Naive thymus-derived CD4-positive, alpha-beta T cell (primary cell): ENCODE measurements around the gene SLC35F2. TPM values are rescaled to one million over a fixed set of nuclear protein-coding genes. Genes with fewer than 3 reads are reported as not detected.

Experiments
- ATAC-seq: fragments of 150-1000 bp; cut with Tn5 transposase; 2 replicates; pipeline ENCODE4 v1.10.0; 2021; ENCODE audit warnings: mild to moderate bottlenecking, moderate library complexity
- CTCF ChIA-PET: fragments of 350-600 bp; sonication (Branson Sonifier 250); formaldehyde crosslinking; loops from one replicate; lab custom pipeline; 2021; ENCODE audit warnings: antibody characterized with exemption; lab: Charles Lee
- POLR2A ChIA-PET: fragments of 350-600 bp; sonication (Branson Sonifier 250); formaldehyde crosslinking; loops from one replicate; lab custom pipeline; 2021; ENCODE audit warnings: antibody characterized with exemption, inconsistent platforms; lab: Charles Lee
- DNase-seq, 9 donors: peaks; one replicate each; pipeline versions ENCODE4 v3.0.0 to v3.0.0-alpha.2; 2020 to 2022; ENCODE audit warnings: mixed read lengths in 1 of 9
- H3K27ac ChIP-seq: one replicate; pipeline ENCODE4 v1.7.0; 2013; ENCODE audit warnings: mild to moderate bottlenecking, low read depth, low read length, moderate library complexity
- H3K27me3 ChIP-seq, 2 donors: one replicate each; pipeline ENCODE4 v1.7.0; 2013; ENCODE audit warnings: low read length in 2 of 2, mild to moderate bottlenecking in 2 of 2, moderate library complexity in 2 of 2; ENCODE audit not compliant: control insufficient read depth in 2 of 2, insufficient read depth in 2 of 2
- H3K36me3 ChIP-seq, 3 experiments: 1 replicate in 2 of 3; 2 replicates in 1 of 3; pipeline ENCODE4 v1.7.0; 2013; ENCODE audit warnings: low read length in 3 of 3, mild to moderate bottlenecking in 3 of 3, moderate library complexity in 1 of 3; ENCODE audit not compliant: insufficient read depth in 3 of 3, control insufficient read depth in 2 of 3
- H3K4me1 ChIP-seq, 2 donors: one replicate each; pipeline ENCODE4 v1.7.0; 2013; ENCODE audit warnings: low read length in 2 of 2, mild to moderate bottlenecking in 2 of 2, moderate library complexity in 1 of 2; ENCODE audit not compliant: control insufficient read depth in 2 of 2, insufficient read depth in 2 of 2
- H3K4me3 ChIP-seq: 2 replicates; pipeline ENCODE4 v1.7.0; 2013; ENCODE audit warnings: mild to moderate bottlenecking, low read length
- H3K9me3 ChIP-seq, 3 experiments: 1 replicate in 2 of 3; 2 replicates in 1 of 3; pipeline ENCODE4 v1.7.0; 2013; ENCODE audit warnings: low read length in 3 of 3; ENCODE audit not compliant: control insufficient read depth in 2 of 3
- H3K27ac Mint-ChIP-seq, 9 donors: one replicate each; pipeline ENCODE4 v1.8.0; 2020 to 2022; ENCODE audit warnings: mixed read lengths in 9 of 9, mild to moderate bottlenecking in 8 of 9, moderate library complexity in 5 of 9, inconsistent platforms in 2 of 9
- H3K27me3 Mint-ChIP-seq, 5 donors: one replicate each; pipeline ENCODE4 v1.8.0; 2021 to 2022; ENCODE audit warnings: mixed read lengths in 5 of 5, mild to moderate bottlenecking in 1 of 5
- H3K36me3 Mint-ChIP-seq, 5 donors: one replicate each; pipeline ENCODE4 v1.8.0; 2020 to 2022; ENCODE audit warnings: mixed read lengths in 5 of 5, mild to moderate bottlenecking in 3 of 5, inconsistent platforms in 1 of 5
- H3K4me1 Mint-ChIP-seq, 7 donors: one replicate each; pipeline ENCODE4 v1.8.0; 2020 to 2022; ENCODE audit warnings: mixed read lengths in 7 of 7, mild to moderate bottlenecking in 3 of 7, inconsistent platforms in 1 of 7
- H3K4me3 Mint-ChIP-seq, 10 donors: one replicate each; pipeline ENCODE4 v1.8.0; 2020 to 2022; ENCODE audit warnings: mild to moderate bottlenecking in 10 of 10, mixed read lengths in 10 of 10, moderate library complexity in 6 of 10, inconsistent platforms in 2 of 10
- H3K9me3 Mint-ChIP-seq, 11 donors: one replicate each; pipeline ENCODE4 v1.8.0; 2020 to 2022; ENCODE audit warnings: mixed read lengths in 11 of 11, mild to moderate bottlenecking in 4 of 11, inconsistent platforms in 1 of 11, moderate library complexity in 1 of 11
- intact Hi-C, 2 donors: fragments of 100-400 bp; cut with micrococcal nuclease; formaldehyde crosslinking; loops; one replicate each; pipeline ENCODE4 v1.15.1; 2023
- polyA plus RNA-seq, 2 donors: library from polyadenylated mRNA; unstranded; fragments of 300-500 nt; fragmentation: Illumina TruSeq; gene quantifications; one replicate each; pipeline ENCODE4 v1.2.3, GENCODE V29; 2021
- total RNA-seq, 6 experiments: library from RNA in 5 of 6; stranded (reverse) in 5 of 6; gene quantifications; 1 replicate in 5 of 6; 2 replicates in 1 of 6; pipeline ENCODE4 v1.2.3 and lab custom pipeline; 2021 to 2026

Gene SLC35F2
- total and polyA plus RNA-seq, 7 experiments from 2014 or later = 3.7 to 8.9 (median 4.2) TPM

DNA sequence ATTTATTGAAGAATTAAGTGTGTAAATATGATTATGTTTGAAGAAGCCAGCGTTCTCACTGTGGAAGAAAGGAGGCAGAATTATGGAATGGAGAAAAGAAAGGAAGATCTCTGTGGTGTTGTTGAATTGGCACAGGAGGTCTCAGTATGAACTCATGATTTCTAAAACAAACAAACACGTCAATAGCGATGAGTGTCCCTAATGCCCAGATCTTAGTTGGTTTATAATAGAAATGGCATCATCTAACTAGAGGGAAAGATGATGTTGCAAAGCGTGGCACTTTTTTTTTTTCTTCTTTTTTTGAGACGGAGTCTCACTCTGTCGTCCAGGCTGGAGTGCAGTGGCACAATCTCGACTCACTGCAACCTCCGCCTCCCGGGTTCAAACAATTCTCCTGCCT is 107.5 kb downstream of the SLC35F2 start:
- intact Hi-C loops = no loop called here

GRCh38 chr11:107750313-107750712 is 108.3 kb downstream of the SLC35F2 start:
- Histone ChIP-seq H3K27ac (no peak overlapping the region), H3K27me3 (no peaks in the 10 kb centered on the region), H3K9me3 (no peaks in the 10 kb centered on the region), H3K4me3 (no peak overlapping the region), H3K4me1 (no peaks in the 10 kb centered on the region), H3K36me3 (no peaks in the 10 kb centered on the region)
- Mint-ChIP-seq H3K36me3 (no peaks in the 10 kb centered on the region), H3K4me1 (no peaks in the 10 kb centered on the region), H3K4me3 (no peak overlapping the region), H3K9me3 (peaks cover 0 to under 1% (median 0%) of the 10 kb centered on the region in 11 donors), H3K27me3 (peaks cover 12 to 44% (median 25%) of the 10 kb centered on the region in 5 donors), H3K27ac (no peak overlapping the region)
- DNase-seq = no peak
- intact Hi-C loops = no loop called here
- no peak for ATAC-seq
- ChIA-PET POLR2A (no interaction called here), CTCF (no interaction called here)

More for the DNA sequence above, 107.5 kb downstream of the SLC35F2 start:
- Mint-ChIP-seq H3K36me3 (no peaks in the 10 kb centered on the region), H3K4me1 (no peaks in the 10 kb centered on the region), H3K27ac (no peak overlapping the region), H3K27me3 (peaks cover 15 to 38% (median 26%) of the 10 kb centered on the region in 5 donors), H3K9me3 (peaks cover 0 to 3% (median 0%) of the 10 kb centered on the region in 11 donors), H3K4me3 (no peak overlapping the region)
- ATAC-seq (no peak), DNase-seq (no peak)
- H3K4me3 ChIP-seq = no peak overlapping the region
- CTCF ChIA-PET = no interaction called here
- no peak overlapping the region for H3K27ac ChIP-seq
- no peaks in the 10 kb centered on the region for H3K4me1 ChIP-seq
- no peaks in the 10 kb centered on the region for H3K9me3 ChIP-seq
- H3K36me3 ChIP-seq = no peaks in the 10 kb centered on the region
- POLR2A ChIA-PET = no interaction called here
- no peaks in the 10 kb centered on the region for H3K27me3 ChIP-seq

- Histone ChIP-seq H3K27ac (no peak overlapping the region), H3K36me3 (no peaks in the 10 kb centered on the region), H3K4me1 (no peaks in the 10 kb centered on the region), H3K4me3 (no peak overlapping the region), H3K27me3 (no peaks in the 10 kb centered on the region), H3K9me3 (no peaks in the 10 kb centered on the region)
- no peak overlapping the region for H3K4me3 Mint-ChIP-seq
- peaks cover 0 to 3% (median 0%) of the 10 kb centered on the region in 7 donors for H3K4me1 Mint-ChIP-seq
- POLR2A ChIA-PET = no interaction called here
- H3K27me3 Mint-ChIP-seq = peaks cover 24 to 54% (median 37%) of the 10 kb centered on the region in 5 donors
- ATAC-seq = no peak
- no peak overlapping the region for H3K27ac Mint-ChIP-seq
- intact Hi-C loops = no loop called here
- CTCF ChIA-PET = no interaction called here
- no peak for DNase-seq
- no peaks in the 10 kb centered on the region for H3K36me3 Mint-ChIP-seq
- no peaks in the 10 kb centered on the region for H3K9me3 Mint-ChIP-seq
Observed at GRCh38 chr11:107747622-107748021, 111.0 kb downstream of the SLC35F2 start.

GRCh38 chr11:107744736-107745135 is 113.9 kb downstream of the SLC35F2 start:
- intact Hi-C loops = loop anchor here in 1 of 2 donors (5.0 kb wide), 1 partner anchor 913 kb away; no protein-coding TSS in a partner anchor
- ChIA-PET POLR2A (no interaction called here), CTCF (no interaction called here)
- Histone ChIP-seq H3K4me1 (no peaks in the 10 kb centered on the region), H3K27ac (no peak overlapping the region), H3K4me3 (no peak overlapping the region), H3K9me3 (no peaks in the 10 kb centered on the region), H3K36me3 (no peaks in the 10 kb centered on the region), H3K27me3 (no peaks in the 10 kb centered on the region)
- ATAC-seq (no peak), DNase-seq (no peak)
- Mint-ChIP-seq H3K4me3 (no peak overlapping the region), H3K27ac (no peak overlapping the region), H3K36me3 (no peaks in the 10 kb centered on the region), H3K27me3 (peaks cover 24 to 58% (median 43%) of the 10 kb centered on the region in 5 donors), H3K9me3 (peaks cover 0 to 13% (median 0%) of the 10 kb centered on the region in 11 donors), H3K4me1 (peaks cover 0 to 5% (median 0%) of the 10 kb centered on the region in 7 donors)

DNA sequence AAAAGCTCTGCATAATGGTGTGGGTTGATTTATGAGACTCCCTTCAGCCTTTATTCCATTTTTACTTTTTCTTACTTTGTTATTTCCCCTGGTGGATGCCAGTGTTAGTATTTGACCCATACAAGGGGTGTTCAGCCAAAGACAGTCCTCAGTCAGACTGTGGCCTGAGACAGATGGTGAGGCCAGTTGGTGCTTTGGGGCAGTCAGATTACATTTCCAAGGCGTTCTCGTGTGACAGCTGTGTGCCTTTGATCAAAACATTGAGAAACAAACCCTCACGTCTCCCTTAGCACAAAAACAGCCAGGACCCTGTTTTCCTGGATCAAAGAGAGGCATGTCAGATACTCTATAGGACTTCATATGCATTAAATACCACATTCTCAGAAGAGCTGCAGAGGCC is 115.4 kb downstream of the SLC35F2 start:
- Mint-ChIP-seq H3K27me3 (peaks cover 31 to 59% (median 48%) of the 10 kb centered on the region in 5 donors), H3K4me3 (no peak overlapping the region), H3K9me3 (peaks cover 0 to 19% (median 0%) of the 10 kb centered on the region in 11 donors), H3K27ac (no peak overlapping the region), H3K36me3 (no peaks in the 10 kb centered on the region), H3K4me1 (peaks cover 0 to 5% (median 0%) of the 10 kb centered on the region in 7 donors)
- no peak for DNase-seq
- H3K9me3 ChIP-seq = no peaks in the 10 kb centered on the region
- ChIA-PET POLR2A (no interaction called here), CTCF (no interaction called here)
- no peak overlapping the region for H3K27ac ChIP-seq
- no peaks in the 10 kb centered on the region for H3K4me1 ChIP-seq
- H3K36me3 ChIP-seq = no peaks in the 10 kb centered on the region
- no peak overlapping the region for H3K4me3 ChIP-seq
- intact Hi-C loops = loop anchor here in 1 of 2 donors (5.0 kb wide), 1 partner anchor 914 kb away; no protein-coding TSS in a partner anchor
- H3K27me3 ChIP-seq = no peaks in the 10 kb centered on the region
- no peak for ATAC-seq

DNA sequence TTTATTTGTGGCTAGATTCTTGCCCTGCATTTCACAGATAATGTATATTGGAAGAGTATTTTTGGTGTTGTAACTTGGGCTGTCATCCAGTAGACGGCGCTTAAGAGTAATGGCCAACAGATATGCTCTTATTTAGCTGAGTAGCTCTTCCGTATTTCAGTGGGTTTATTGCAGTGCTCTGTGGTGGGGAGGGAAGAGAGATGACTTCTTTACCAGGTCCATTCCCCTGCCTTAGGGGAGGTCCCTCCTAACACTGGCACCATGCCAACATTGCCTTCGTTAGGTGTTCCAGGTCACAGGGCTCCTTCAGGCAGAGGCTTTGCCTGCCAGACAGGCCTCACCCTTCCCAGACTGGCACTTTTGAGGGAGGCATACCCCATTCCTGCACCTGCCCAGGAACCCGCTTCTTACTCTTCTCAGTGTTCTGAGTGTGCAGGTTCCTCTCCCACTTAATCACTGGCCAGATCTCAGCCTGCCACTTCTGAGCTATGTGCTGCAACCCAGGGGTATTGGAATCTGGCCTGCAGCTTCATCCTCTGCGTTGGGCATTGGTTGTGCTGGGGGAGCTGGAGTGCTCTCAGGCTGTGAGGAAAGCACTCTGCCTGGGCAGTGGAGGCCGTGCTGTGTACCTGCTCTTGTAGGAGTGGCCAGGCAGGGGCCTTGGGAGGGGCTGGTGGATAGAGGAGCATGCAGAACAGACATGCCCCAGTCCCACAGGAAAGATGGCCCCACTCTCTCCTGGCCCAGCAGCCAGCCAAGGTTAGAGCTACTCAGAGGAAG is 117.4 kb downstream of the SLC35F2 start:
- ATAC-seq (peak; percentile 58), DNase-seq (no peak)
- ChIA-PET CTCF (no interaction called here), POLR2A (no interaction called here)
- Mint-ChIP-seq H3K27ac (no peak overlapping the region), H3K27me3 (peaks cover 28 to 59% (median 46%) of the 10 kb centered on the region in 5 donors), H3K4me3 (no peak overlapping the region), H3K36me3 (no peaks in the 10 kb centered on the region), H3K4me1 (peaks cover 0 to 5% (median 0%) of the 10 kb centered on the region in 7 donors), H3K9me3 (peaks cover 0 to 22% (median 0%) of the 10 kb centered on the region in 11 donors)
- no peaks in the 10 kb centered on the region for H3K27me3 ChIP-seq
- no peaks in the 10 kb centered on the region for H3K9me3 ChIP-seq
- H3K4me3 ChIP-seq = no peak overlapping the region
- intact Hi-C loops = loop anchor here (1.0 to 5.0 kb wide), 4 partner anchors 30 to 916 kb away; no protein-coding TSS in a partner anchor
- H3K27ac ChIP-seq = no peak overlapping the region
- H3K4me1 ChIP-seq = no peaks in the 10 kb centered on the region
- no peaks in the 10 kb centered on the region for H3K36me3 ChIP-seq
